HEK293 (cell line): Measurements from ENCODE around the gene NCOA7.

ENCODE experiments used
- CTCF ChIA-PET: fragments of 350-600 bp; formaldehyde crosslinking; extraction: SDS; loops from one replicate; lab custom pipeline; 2021; ENCODE audit warnings: antibody characterized with exemption; lab: Yijun Ruan, JAX
- POLR2A ChIA-PET: fragments of 300-600 bp; formaldehyde crosslinking; extraction: SDS; loops from one replicate; lab custom pipeline; 2020; ENCODE audit warnings: antibody characterized with exemption, inconsistent platforms; lab: Yijun Ruan, JAX
- H3K27ac ChIP-seq: fragments of 200-500 bp; sonication (Bioruptor generic); 2 replicates; pipeline ENCODE4 v1.5.1; 2014; ENCODE audit warnings: low read depth, low read length, control low read depth, inconsistent platforms; ENCODE audit errors: extremely low read depth
- H3K36me3 ChIP-seq, 2 experiments: fragments of 200-500 bp in 1 of 2; sonication (Bioruptor generic) in 1 of 2; 1 replicate in 1 of 2; 2 replicates in 1 of 2; pipeline ENCODE4 v1.5.1; 2014 to 2017; ENCODE audit warnings: inconsistent platforms in 2 of 2, low read length in 2 of 2; ENCODE audit not compliant: control insufficient read depth in 2 of 2, insufficient read depth in 1 of 2
- H3K4me1 ChIP-seq: fragments of 200-500 bp; sonication (Bioruptor generic); 2 replicates; pipeline ENCODE4 v1.5.1; 2014; ENCODE audit warnings: mild to moderate bottlenecking, low read length, inconsistent platforms; ENCODE audit not compliant: control insufficient read depth, insufficient read depth
- H3K4me3 ChIP-seq: 2 replicates; pipeline ENCODE4 v1.5.1; 2011; ENCODE audit warnings: low read depth, mild to moderate bottlenecking, control low read depth, low read length, moderate library complexity
- H3K9me3 ChIP-seq: fragments of 200-500 bp; sonication (Bioruptor generic); 2 replicates; pipeline ENCODE4 v1.5.1; 2014; ENCODE audit warnings: low read depth, low read length, inconsistent platforms; ENCODE audit not compliant: control insufficient read depth, insufficient read depth
- GLIS1 ChIP-seq: fragments of 450-650 bp; formaldehyde crosslinking; IDR thresholded peaks from 2 replicates; pipeline ENCODE4 v1.5.1; 2016; ENCODE audit warnings: missing biosample characterization, missing genetic modification characterization
- OSR2 ChIP-seq: fragments of 450-650 bp; formaldehyde crosslinking; IDR thresholded peaks from 2 replicates; pipeline ENCODE4 v1.5.1; 2016; ENCODE audit warnings: missing biosample characterization, missing genetic modification characterization
- ZBTB48 ChIP-seq: fragments of 450-650 bp; formaldehyde crosslinking; IDR thresholded peaks from 2 replicates; pipeline ENCODE4 v1.5.1; 2016; ENCODE audit warnings: missing biosample characterization, missing genetic modification characterization
- ZNF202 ChIP-seq: fragments of 450-650 bp; formaldehyde crosslinking; IDR thresholded peaks from 2 replicates; pipeline ENCODE4 v1.5.1; 2016; ENCODE audit warnings: missing biosample characterization, missing genetic modification characterization, borderline replicate concordance
- ZNF658 ChIP-seq: fragments of 450-650 bp; formaldehyde crosslinking; IDR thresholded peaks from 2 replicates; pipeline ENCODE4; 2016; ENCODE audit warnings: missing biosample characterization, missing genetic modification characterization
- ZSCAN23 ChIP-seq: fragments of 450-650 bp; formaldehyde crosslinking; IDR thresholded peaks from 2 replicates; pipeline ENCODE4 v1.5.1; 2016; ENCODE audit warnings: missing biosample characterization, missing genetic modification characterization
- TF ChIP-seq, protein P1 (sequence below): fragments of 450-650 bp; formaldehyde crosslinking; IDR thresholded peaks from 2 replicates; pipeline ENCODE4 v1.5.1; 2016; ENCODE audit warnings: missing biosample characterization, missing genetic modification characterization
- TF ChIP-seq, protein P2 (sequence below): fragments of 450-650 bp; formaldehyde crosslinking; IDR thresholded peaks from 2 replicates; pipeline ENCODE4 v1.5.1; 2016; ENCODE audit warnings: missing biosample characterization, missing genetic modification characterization
- TF ChIP-seq, protein P3 (sequence below): fragments of 450-650 bp; formaldehyde crosslinking; IDR thresholded peaks from 2 replicates; pipeline ENCODE4 v1.5.1; 2017; ENCODE audit warnings: missing biosample characterization, missing genetic modification characterization
- TF ChIP-seq, protein P4 (sequence below): fragments of 450-650 bp; formaldehyde crosslinking; IDR thresholded peaks from 2 replicates; pipeline ENCODE4 v1.5.1; 2017; ENCODE audit warnings: missing biosample characterization, missing genetic modification characterization

The NCOA7 gene

DNA sequence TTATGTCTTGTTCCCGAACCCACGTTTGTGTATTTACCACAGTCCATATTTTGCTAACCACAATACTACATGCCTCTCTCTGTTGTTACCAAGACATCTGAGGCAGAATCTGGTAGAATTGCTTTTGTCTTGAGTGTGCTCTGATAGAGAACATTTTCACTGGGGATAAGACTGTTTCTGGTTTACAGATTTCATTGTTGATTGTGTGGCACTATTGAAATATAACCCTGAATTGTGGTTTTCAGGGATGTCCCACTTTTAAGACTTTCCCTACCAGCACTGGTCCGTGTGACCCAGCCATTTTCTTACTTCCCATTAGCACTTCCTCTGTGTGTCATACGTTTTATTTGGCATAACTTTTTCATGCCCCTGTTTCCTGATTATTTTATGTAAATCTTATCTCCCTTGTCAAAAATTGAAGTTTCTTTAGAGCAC lies 12.2 kb downstream of the NCOA7 start:
- Histone ChIP-seq H3K27ac (no peak overlapping the region), H3K36me3 (peaks cover 0 to 3% of the 10 kb centered on the region in 2 experiments; a peak in 1 of 3 replicates), H3K4me1 (peaks cover 3% of the 10 kb centered on the region; the same call in 1 of the 2 replicates), H3K4me3 (no peak overlapping the region), H3K9me3 (no peaks in the 10 kb centered on the region)
- CTCF ChIA-PET, result interaction anchor here (2.2 kb wide), 1 partner anchor 12 kb away, joined by 22 read pairs; the partner anchor contains the start of gene NCOA7
- TF ChIP-seq, protein P1, sequence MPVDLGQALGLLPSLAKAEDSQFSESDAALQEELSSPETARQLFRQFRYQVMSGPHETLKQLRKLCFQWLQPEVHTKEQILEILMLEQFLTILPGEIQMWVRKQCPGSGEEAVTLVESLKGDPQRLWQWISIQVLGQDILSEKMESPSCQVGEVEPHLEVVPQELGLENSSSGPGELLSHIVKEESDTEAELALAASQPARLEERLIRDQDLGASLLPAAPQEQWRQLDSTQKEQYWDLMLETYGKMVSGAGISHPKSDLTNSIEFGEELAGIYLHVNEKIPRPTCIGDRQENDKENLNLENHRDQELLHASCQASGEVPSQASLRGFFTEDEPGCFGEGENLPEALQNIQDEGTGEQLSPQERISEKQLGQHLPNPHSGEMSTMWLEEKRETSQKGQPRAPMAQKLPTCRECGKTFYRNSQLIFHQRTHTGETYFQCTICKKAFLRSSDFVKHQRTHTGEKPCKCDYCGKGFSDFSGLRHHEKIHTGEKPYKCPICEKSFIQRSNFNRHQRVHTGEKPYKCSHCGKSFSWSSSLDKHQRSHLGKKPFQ, result no peak
- TF ChIP-seq, protein P2, sequence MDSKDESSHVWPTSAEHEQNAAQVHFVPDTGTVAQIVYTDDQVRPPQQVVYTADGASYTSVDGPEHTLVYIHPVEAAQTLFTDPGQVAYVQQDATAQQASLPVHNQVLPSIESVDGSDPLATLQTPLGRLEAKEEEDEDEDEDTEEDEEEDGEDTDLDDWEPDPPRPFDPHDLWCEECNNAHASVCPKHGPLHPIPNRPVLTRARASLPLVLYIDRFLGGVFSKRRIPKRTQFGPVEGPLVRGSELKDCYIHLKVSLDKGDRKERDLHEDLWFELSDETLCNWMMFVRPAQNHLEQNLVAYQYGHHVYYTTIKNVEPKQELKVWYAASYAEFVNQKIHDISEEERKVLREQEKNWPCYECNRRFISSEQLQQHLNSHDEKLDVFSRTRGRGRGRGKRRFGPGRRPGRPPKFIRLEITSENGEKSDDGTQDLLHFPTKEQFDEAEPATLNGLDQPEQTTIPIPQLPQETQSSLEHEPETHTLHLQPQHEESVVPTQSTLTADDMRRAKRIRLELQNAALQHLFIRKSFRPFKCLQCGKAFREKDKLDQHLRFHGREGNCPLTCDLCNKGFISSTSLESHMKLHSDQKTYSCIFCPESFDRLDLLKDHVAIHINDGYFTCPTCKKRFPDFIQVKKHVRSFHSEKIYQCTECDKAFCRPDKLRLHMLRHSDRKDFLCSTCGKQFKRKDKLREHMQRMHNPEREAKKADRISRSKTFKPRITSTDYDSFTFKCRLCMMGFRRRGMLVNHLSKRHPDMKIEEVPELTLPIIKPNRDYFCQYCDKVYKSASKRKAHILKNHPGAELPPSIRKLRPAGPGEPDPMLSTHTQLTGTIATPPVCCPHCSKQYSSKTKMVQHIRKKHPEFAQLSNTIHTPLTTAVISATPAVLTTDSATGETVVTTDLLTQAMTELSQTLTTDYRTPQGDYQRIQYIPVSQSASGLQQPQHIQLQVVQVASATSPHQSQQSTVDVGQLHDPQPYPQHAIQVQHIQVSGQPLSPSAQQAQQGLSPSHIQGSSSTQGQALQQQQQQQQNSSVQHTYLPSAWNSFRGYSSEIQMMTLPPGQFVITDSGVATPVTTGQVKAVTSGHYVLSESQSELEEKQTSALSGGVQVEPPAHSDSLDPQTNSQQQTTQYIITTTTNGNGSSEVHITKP (tag by site-specific recombination), result peak; percentile 53; the same call in 1 of the 2 replicates
- TF ChIP-seq, protein P3, sequence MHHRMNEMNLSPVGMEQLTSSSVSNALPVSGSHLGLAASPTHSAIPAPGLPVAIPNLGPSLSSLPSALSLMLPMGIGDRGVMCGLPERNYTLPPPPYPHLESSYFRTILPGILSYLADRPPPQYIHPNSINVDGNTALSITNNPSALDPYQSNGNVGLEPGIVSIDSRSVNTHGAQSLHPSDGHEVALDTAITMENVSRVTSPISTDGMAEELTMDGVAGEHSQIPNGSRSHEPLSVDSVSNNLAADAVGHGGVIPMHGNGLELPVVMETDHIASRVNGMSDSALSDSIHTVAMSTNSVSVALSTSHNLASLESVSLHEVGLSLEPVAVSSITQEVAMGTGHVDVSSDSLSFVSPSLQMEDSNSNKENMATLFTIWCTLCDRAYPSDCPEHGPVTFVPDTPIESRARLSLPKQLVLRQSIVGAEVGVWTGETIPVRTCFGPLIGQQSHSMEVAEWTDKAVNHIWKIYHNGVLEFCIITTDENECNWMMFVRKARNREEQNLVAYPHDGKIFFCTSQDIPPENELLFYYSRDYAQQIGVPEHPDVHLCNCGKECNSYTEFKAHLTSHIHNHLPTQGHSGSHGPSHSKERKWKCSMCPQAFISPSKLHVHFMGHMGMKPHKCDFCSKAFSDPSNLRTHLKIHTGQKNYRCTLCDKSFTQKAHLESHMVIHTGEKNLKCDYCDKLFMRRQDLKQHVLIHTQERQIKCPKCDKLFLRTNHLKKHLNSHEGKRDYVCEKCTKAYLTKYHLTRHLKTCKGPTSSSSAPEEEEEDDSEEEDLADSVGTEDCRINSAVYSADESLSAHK (tag by site-specific recombination), result peak; percentile 86
- TF ChIP-seq ZNF658 (tag by site-specific recombination), result no peak
- peak; percentile 57; the same call in 1 of the 2 replicates for TF ChIP-seq ZBTB48 (tag by site-specific recombination)
- TF ChIP-seq ZNF202 (tag by site-specific recombination), result no peak
- TF ChIP-seq, protein P4, sequence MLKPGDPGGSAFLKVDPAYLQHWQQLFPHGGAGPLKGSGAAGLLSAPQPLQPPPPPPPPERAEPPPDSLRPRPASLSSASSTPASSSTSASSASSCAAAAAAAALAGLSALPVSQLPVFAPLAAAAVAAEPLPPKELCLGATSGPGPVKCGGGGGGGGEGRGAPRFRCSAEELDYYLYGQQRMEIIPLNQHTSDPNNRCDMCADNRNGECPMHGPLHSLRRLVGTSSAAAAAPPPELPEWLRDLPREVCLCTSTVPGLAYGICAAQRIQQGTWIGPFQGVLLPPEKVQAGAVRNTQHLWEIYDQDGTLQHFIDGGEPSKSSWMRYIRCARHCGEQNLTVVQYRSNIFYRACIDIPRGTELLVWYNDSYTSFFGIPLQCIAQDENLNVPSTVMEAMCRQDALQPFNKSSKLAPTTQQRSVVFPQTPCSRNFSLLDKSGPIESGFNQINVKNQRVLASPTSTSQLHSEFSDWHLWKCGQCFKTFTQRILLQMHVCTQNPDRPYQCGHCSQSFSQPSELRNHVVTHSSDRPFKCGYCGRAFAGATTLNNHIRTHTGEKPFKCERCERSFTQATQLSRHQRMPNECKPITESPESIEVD (tag by site-specific recombination), result peak; percentile 72
- TF ChIP-seq ZSCAN23 (tag by site-specific recombination), result no peak
- POLR2A ChIA-PET, result interaction anchor here (2.7 kb wide), 1 partner anchor 12 kb away, joined by 11 read pairs; the partner anchor contains the start of gene NCOA7

DNA sequence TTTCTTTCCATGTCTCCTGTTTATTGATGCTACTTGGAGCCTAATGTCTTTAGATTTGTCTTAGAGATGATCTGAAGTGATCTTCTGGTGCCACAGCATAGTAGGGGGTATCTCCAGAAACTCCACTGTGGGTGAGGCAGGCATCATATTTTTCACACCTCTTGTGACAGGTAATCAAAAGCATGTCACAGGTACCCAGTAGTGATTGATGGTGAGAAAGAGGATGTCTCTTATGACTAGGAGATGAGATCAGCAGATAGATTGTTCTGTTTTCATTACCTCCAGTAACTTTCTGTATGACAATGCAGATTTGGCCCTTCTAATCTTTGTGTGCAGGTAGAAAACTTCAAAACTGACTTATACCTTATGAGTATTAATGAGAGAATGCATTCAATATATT lies 13.5 kb downstream of the NCOA7 start:
- Histone ChIP-seq H3K9me3 (no peaks in the 10 kb centered on the region), H3K4me3 (no peak overlapping the region), H3K27ac (no peak overlapping the region), H3K4me1 (no peaks in the 10 kb centered on the region; the same call in 1 of the 2 replicates), H3K36me3 (no peaks in the 10 kb centered on the region)
- TF ChIP-seq GLIS1 (tag by site-specific recombination) (peak; percentile 50), OSR2 (tag by site-specific recombination) (no peak)
- ChIA-PET CTCF (interaction anchor here (0.9 to 1.6 kb wide), 2 partner anchors 9 to 151 kb away, joined by 4 to 6 read pairs; no protein-coding TSS in a partner anchor), POLR2A (interaction anchor here (1.0 kb wide), 1 partner anchor 13 kb away, joined by 5 read pairs; no protein-coding TSS in a partner anchor)
